Heart left ventricle (tissue), 13 donors: Measurements from ENCODE around the gene FAM131C.

Experiments used
- CTCF ChIP-seq, 12 donors: fragments of 200-600 bp; sonication (generic) in 4 of 12; IDR thresholded peaks; one replicate each; pipeline versions ENCODE4 v1.5.0 to v1.8.0; 2018 to 2022; ENCODE audit warnings: antibody characterized with exemption in 12 of 12, mild to moderate bottlenecking in 5 of 12
- POLR2A ChIP-seq, 2 donors: fragments of 450-650 bp; IDR thresholded peaks; one replicate each; pipeline ENCODE4 v1.6.1; 2017; ENCODE audit warnings: antibody characterized with exemption in 2 of 2, mild to moderate bottlenecking in 2 of 2, moderate library complexity in 2 of 2
- donor health status: ischemic (EF 13 %, LVEDD 7.1; RV severe dilation, severe dysfunction).
- donor health status: DM: no; HTN: yes; CAD: no.
- donor health status: DM: no; HTN: no; CAD: no.
- donor health status: ischemic (EF 25% LVEDD 6.9; RV normal size, moderate dysfunction).
- donor health status: ischemic (EF 25% LVEDD 5.7; RV mildly dilated, moderate dysfunction).
- donor health status: ischemic (EF 35%, LVEDD 5.7; RV mildly dilated, moderate dysfunction).
- donor health status: nonischemic (EF 11% LVEDD 7.7; RV severe dilation, severe dysfunction).
- donor health status: DM: yes; HTN: yes; CAD: no.
- donor health status: PGD.
- donor health status: ischemic (EF 29% LVEDD 5.4; RV normal size, mild dysfunction).
- donor health status: nonischemic (EF 23%, LVEDD 6.1; RV moderate dilation, normal function).

- TF ChIP-seq CTCF (IDR thresholded peaks at IDR 0.05): no peak
- no peak for TF ChIP-seq POLR2A (IDR thresholded peaks at IDR 0.05)
These were observed 15.5 kb upstream of the FAM131C start for GRCh38 chr1:16088996-16089395.
